ENCODE data around the gene NMRK1. TPM values are rescaled to one million over a fixed set of nuclear protein-coding genes. Genes with fewer than 3 reads are reported as not detected.
A peak's percentile ranks its signal among the peaks of the same experiment; 100 is the strongest.

Gene NMRK1
- total RNA-seq, result 10.3 and 14.1 TPM in 2 replicates

GRCh38 chr9:75087824-75088645, at the start of gene NMRK1, which contains the start of gene OSTF1:
NMRK1 (minus strand) TSS chr9:75088155; CDS start chr9:75083115, 5,040 bp downstream.
OSTF1 (plus strand) TSS chr9:75088514; CDS start chr9:75088693, 179 bp downstream.
- peak; percentile 75 for DNase-seq (ENCODE audit: low read depth)
- no peaks in the 10 kb centered on the region for H3K27me3 ChIP-seq (ENCODE audit: control insufficient read depth, insufficient read depth, low read length)
- no peaks in the 10 kb centered on the region for H3K36me3 ChIP-seq (ENCODE audit: control insufficient read depth, insufficient read depth, low read length)
- no peak for TF ChIP-seq CTCF (IDR thresholded peaks at IDR 0.05; ENCODE audit: insufficient read depth, low read length, poor library complexity, severe bottlenecking)
- H3K4me3 ChIP-seq (ENCODE audit: low read depth, low read length), result peak within 1 kb of the TSS; percentile 93

- no peak for DNase-seq (ENCODE audit: low read depth)
- no peaks in the 10 kb centered on the region for H3K36me3 ChIP-seq (ENCODE audit: control insufficient read depth, insufficient read depth, low read length)
- H3K27me3 ChIP-seq (ENCODE audit: control insufficient read depth, insufficient read depth, low read length), result no peaks in the 10 kb centered on the region
- no peak overlapping the region for H3K4me3 ChIP-seq (ENCODE audit: low read depth, low read length)
- TF ChIP-seq CTCF (IDR thresholded peaks at IDR 0.05; ENCODE audit: insufficient read depth, low read length, poor library complexity, severe bottlenecking), result no peak
Measured at GRCh38 chr9:75134495-75134894, 46.5 kb upstream of the NMRK1 start.

- DNase-seq (ENCODE audit: low read depth), result no peak
- Histone ChIP-seq H3K36me3 (ENCODE audit: control insufficient read depth, insufficient read depth, low read length) (no peaks in the 10 kb centered on the region), H3K27me3 (ENCODE audit: control insufficient read depth, insufficient read depth, low read length) (no peaks in the 10 kb centered on the region), H3K4me3 (ENCODE audit: low read depth, low read length) (no peak overlapping the region)
- no peak for TF ChIP-seq CTCF (IDR thresholded peaks at IDR 0.05; ENCODE audit: insufficient read depth, low read length, poor library complexity, severe bottlenecking)
Measured at GRCh38 chr9:75133396-75133795, 45.4 kb upstream of the NMRK1 start.

GRCh38 chr9:75132244-75132643, 44.3 kb upstream of the NMRK1 start:
- TF ChIP-seq CTCF (IDR thresholded peaks at IDR 0.05; ENCODE audit: insufficient read depth, low read length, poor library complexity, severe bottlenecking), result no peak
- DNase-seq (ENCODE audit: low read depth), result no peak
- H3K4me3 ChIP-seq (ENCODE audit: low read depth, low read length), result no peak overlapping the region
- H3K27me3 ChIP-seq (ENCODE audit: control insufficient read depth, insufficient read depth, low read length), result no peaks in the 10 kb centered on the region
- H3K36me3 ChIP-seq (ENCODE audit: control insufficient read depth, insufficient read depth, low read length), result no peaks in the 10 kb centered on the region

GRCh38 chr9:75131700-75132099, 43.7 kb upstream of the NMRK1 start:
- H3K36me3 ChIP-seq (ENCODE audit: control insufficient read depth, insufficient read depth, low read length), result no peaks in the 10 kb centered on the region
- no peak for DNase-seq (ENCODE audit: low read depth)
- no peaks in the 10 kb centered on the region for H3K27me3 ChIP-seq (ENCODE audit: control insufficient read depth, insufficient read depth, low read length)
- TF ChIP-seq CTCF (IDR thresholded peaks at IDR 0.05; ENCODE audit: insufficient read depth, low read length, poor library complexity, severe bottlenecking), result no peak
- no peak overlapping the region for H3K4me3 ChIP-seq (ENCODE audit: low read depth, low read length)
